Psoas muscle (tissue), 8 donors: ENCODE data around the gene PLA2G6. TPM values are rescaled to one million over a fixed set of nuclear protein-coding genes. Genes with fewer than 3 reads are reported as not detected.
A peak's percentile ranks its signal among the peaks of the same experiment; 100 is the strongest.

Source experiments
- ATAC-seq, 4 donors: fragments of 200-7000 bp; cut with Tn5 transposase; one replicate each; pipeline ENCODE4 v1.9.1; 2020; ENCODE audit warnings: moderate library complexity in 3 of 4, mild to moderate bottlenecking in 2 of 4
- DNase-seq, 2 donors: peaks; one replicate each; pipeline ENCODE4 v3.0.0-alpha.2; 2020
- H3K27ac ChIP-seq: fragments of 200-600 bp; one replicate; pipeline ENCODE4 v1.8.0; 2022
- H3K27me3 ChIP-seq, 3 donors: fragments of 200-600 bp in 1 of 3; one replicate each; pipeline versions ENCODE4 v1.6.1 to v1.8.0; 2013 to 2022; ENCODE audit warnings: low read length in 2 of 3, mild to moderate bottlenecking in 2 of 3, moderate library complexity in 1 of 3; ENCODE audit not compliant: insufficient read depth in 3 of 3
- H3K36me3 ChIP-seq, 2 donors: fragments of 200-600 bp in 1 of 2; one replicate each; pipeline versions ENCODE4 v1.6.1 to v1.8.0; 2013 to 2022; ENCODE audit warnings: low read depth in 1 of 2, mild to moderate bottlenecking in 1 of 2, moderate library complexity in 1 of 2; ENCODE audit not compliant: insufficient read depth in 1 of 2
- H3K4me1 ChIP-seq: fragments of 200-600 bp; one replicate; pipeline ENCODE4 v1.8.0; 2022
- H3K4me3 ChIP-seq: fragments of 200-600 bp; one replicate; pipeline ENCODE4 v1.8.0; 2022; ENCODE audit warnings: mild to moderate bottlenecking
- H3K9me3 ChIP-seq: fragments of 200-600 bp; one replicate; pipeline ENCODE4 v1.8.0; 2022
- CTCF ChIP-seq: fragments of 200-600 bp; IDR thresholded peaks from one replicate; pipeline ENCODE4 v1.8.0; 2022; ENCODE audit warnings: antibody characterized with exemption
- WGBS, 3 donors: extraction: QIAGEN DNeasy Blood & Tissue Kit; methylation state at CpG; one replicate each; pipeline versions ENCODE4 v1.1.6 to v1.1.7; 2013; 5-methylcytosine and 5-hydroxymethylcytosine counted together
- intact Hi-C, 2 donors: fragments of 100-400 bp; cut with DNase I; formaldehyde crosslinking; loops; one replicate each; pipeline versions ENCODE4 v1.11.0 to v1.14.2; 2022
- polyA plus RNA-seq, 3 donors: library from polyadenylated mRNA; stranded (reverse); fragments of 200-250 nt; gene quantifications; one replicate each; pipeline ENCODE4 v1.2.3, GENCODE V29; 2013
- total RNA-seq, 4 donors: library from RNA; stranded (reverse); fragmentation: NEBNext Ultra II Directional in 2 of 4; extraction: Animal tissue kit (Norgen Biotek cat#: 25700) in 2 of 4; gene quantifications; one replicate each; pipeline versions ENCODE4 v1.2.1 to v1.2.4, GENCODE V29; 2021 to 2023
- donor health status: healthy with polysubstance abuse.
- donor health status: DM: no; HTN: no; CAD: no; lungs with moderate emphysema.
- donor health status: Bipolar disorder and iron deficiency.
- donor health status: healthy.
- donor health status: DM: yes; HTN: yes; CAD: no.
- donor health status: DM: no; HTN: no; CAD: no.
- donor health status: DM: no; HTN: no; CAD: no.
- donor health status: DM: yes; HTN: yes; CAD: no.

Gene PLA2G6
- total and polyA plus RNA-seq, 7 donors, result 4.5 to 17.4 (median 8.5) TPM

- Histone ChIP-seq H3K4me3 (no peak overlapping the region), H3K4me1 (peaks cover 19% of the 10 kb centered on the region), H3K36me3 (no peaks in the 10 kb centered on the region), H3K27me3 (no peaks in the 10 kb centered on the region), H3K27ac (peak overlapping the region; percentile 66), H3K9me3 (no peaks in the 10 kb centered on the region)
- WGBS, 3 donors, result 77 to 86% (median 85%) methylated on average over 10 of the region's 10 CpGs
- no peak for TF ChIP-seq CTCF
- ATAC-seq, result peak in 2 of 4 donors; percentile 15 to 19
- intact Hi-C loops, result no loop called here
- no peak for DNase-seq
Observed at GRCh38 chr22:38191731-38192474, 10.3 kb upstream of the PLA2G6 start.

GRCh38 chr22:38191055-38191454 lies 9.4 kb upstream of the PLA2G6 start:
- peaks cover 25% of the 10 kb centered on the region for H3K4me1 ChIP-seq
- TF ChIP-seq CTCF, result no peak
- H3K27ac ChIP-seq, result no peak overlapping the region
- H3K4me3 ChIP-seq, result no peak overlapping the region
- H3K27me3 ChIP-seq, result no peaks in the 10 kb centered on the region
- 93 to 94% (median 93%) methylated on average over 14 of the region's 14 CpGs for WGBS, 3 donors
- DNase-seq (no peak), ATAC-seq (no peak)
- H3K36me3 ChIP-seq, result no peaks in the 10 kb centered on the region
- H3K9me3 ChIP-seq, result no peaks in the 10 kb centered on the region
- intact Hi-C loops, result no loop called here

DNA sequence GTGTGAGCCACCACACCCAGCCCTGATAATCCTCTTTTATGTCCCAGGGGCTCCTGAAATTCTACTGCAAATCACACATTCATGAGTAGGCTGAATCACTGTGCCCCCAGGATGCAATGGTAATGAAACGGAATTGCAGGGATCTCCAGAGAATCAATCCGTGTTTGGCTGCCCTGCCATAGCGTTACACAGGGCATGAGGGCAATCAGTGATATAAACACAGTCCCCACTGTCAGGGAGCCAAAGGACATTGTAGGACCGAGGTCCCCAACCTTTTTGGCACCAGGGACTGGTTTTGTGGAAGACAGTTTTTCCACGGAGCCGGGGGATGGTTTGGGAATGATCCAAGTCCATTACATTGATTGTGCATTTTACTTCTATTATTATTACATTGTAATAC lies 9.0 kb upstream of the PLA2G6 start:
- no peak overlapping the region for H3K27ac ChIP-seq
- DNase-seq, result no peak
- no peaks in the 10 kb centered on the region for H3K9me3 ChIP-seq
- TF ChIP-seq CTCF, result no peak
- no peak for ATAC-seq
- H3K4me3 ChIP-seq, result no peak overlapping the region
- no peaks in the 10 kb centered on the region for H3K27me3 ChIP-seq
- intact Hi-C loops, result no loop called here
- peaks cover 25% of the 10 kb centered on the region for H3K4me1 ChIP-seq
- H3K36me3 ChIP-seq, result no peaks in the 10 kb centered on the region
- whole genome bisulfite sequencing, 3 donors, result 46 to 55% (median 53%) methylated on average over 6 of the region's 6 CpGs

GRCh38 chr22:38189104-38189503 lies 7.5 kb upstream of the PLA2G6 start:
- H3K4me1 ChIP-seq, result peaks cover 29% of the 10 kb centered on the region
- ATAC-seq, result no peak
- no peaks in the 10 kb centered on the region for H3K9me3 ChIP-seq
- WGBS, 3 donors, result 72 to 79% (median 78%) methylated on average over 3 of the region's 3 CpGs
- intact Hi-C loops, result no loop called here
- TF ChIP-seq CTCF, result no peak
- H3K27me3 ChIP-seq, result no peaks in the 10 kb centered on the region
- no peak overlapping the region for H3K27ac ChIP-seq
- H3K4me3 ChIP-seq, result no peak overlapping the region
- no peak for DNase-seq
- no peaks in the 10 kb centered on the region for H3K36me3 ChIP-seq
